NCI-H2196 treated with DMSO at 0.1 percent for 48 hours (cell line): ENCODE results near the gene SUPT5H.

ENCODE experiments used
- DNase-seq: peaks from one replicate; lab custom pipeline; 2025; ENCODE audit not compliant: unreplicated experiment; lab: John Stamatoyannopoulos, UW

The SUPT5H gene

DNA sequence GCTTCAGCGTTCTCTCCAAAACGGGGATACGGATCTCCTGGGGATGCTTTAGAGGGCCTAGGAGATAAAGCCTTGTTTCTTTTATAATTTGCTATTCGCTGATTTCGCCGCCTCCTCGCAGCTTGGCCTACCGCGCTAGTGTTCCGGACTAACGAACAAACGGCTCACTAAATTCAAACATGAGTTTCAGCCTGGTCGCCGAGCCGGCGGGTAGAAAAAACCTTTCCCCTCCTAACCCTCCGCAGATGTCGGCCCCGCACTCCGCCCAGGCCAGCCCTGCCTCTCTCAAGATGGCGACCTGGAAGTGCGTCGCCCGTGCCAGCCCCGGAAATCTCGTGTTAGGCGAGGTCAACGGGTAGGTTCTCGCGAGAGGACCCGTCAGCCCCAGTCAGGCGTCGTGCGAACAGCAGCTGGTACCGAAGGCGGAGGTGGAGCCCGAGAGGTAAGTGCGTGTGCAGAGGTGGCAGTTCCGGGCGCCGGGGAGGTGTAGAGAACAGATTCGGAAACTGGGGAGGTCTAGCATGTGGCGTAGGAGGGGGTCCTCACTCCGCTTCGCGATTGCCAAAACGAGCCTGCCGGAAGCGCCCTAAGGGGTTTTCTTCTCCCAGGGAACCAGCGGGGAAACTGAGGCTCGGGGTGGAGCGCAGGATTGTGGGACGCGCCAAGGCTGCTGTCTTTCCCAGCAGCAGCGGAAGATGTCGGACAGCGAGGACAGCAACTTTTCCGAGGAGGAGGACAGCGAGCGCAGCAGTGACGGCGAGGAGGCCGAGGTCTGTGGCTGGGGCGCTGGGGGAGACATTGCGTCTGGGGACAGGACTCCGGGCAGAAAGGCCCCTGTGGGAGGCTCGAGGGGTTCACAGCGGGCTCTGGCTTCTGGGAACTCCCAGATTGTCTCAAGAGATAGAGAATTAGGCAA, at the start of gene SUPT5H:
Gene SUPT5H (plus strand): TSS at position 387 of the 916 bp plus-strand sequence. CDS start 309 bp downstream, at position 696.
- DNase-seq: peak; percentile 94

DNA sequence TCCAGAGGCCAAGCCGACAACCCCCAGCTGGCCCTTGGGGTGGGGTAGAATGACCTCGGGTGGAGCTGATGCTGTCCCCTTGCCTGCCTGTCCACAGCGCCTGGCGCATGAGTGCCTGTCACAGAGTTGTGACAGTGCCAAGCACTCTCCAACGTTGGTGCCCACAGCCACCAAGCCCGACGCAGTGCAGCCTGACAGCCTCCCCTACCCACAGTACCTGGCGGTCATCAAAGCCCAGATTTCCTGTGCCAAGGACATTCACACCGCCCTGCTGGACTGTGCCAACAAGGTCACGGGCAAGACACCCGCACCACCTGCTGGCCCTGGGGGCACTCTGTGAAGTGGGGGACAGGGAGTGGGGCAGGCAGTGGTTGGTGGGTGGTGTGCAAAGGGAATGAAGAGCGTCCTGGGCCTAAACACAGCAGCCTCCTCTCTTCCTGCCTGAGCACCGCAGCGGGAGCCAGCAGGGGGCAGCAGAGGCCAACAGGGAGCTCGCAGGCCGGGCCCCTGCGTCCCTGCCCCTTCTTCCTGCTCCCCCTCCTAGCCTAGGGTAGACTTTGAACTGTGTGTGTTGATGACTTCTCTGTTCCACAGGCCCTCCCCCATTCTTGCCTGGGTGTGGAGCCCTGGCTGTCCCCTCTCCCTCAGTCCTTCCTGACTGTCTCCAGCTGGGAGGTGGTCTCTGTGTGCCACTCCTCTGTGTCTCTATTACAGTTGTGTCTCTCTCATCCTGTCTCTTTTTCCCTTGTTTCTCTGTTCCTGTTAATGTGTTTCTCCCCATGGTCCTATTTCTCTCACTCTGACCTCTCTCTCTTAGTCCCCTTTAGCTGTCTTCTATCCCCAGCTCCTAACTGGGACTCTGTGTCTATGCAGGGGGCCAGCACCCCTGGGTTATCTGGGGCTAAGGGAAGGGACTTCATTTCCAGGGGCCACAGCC, 47.8 kb upstream of the SUPT5H start:
- DNase-seq: peak; percentile 62

DNA sequence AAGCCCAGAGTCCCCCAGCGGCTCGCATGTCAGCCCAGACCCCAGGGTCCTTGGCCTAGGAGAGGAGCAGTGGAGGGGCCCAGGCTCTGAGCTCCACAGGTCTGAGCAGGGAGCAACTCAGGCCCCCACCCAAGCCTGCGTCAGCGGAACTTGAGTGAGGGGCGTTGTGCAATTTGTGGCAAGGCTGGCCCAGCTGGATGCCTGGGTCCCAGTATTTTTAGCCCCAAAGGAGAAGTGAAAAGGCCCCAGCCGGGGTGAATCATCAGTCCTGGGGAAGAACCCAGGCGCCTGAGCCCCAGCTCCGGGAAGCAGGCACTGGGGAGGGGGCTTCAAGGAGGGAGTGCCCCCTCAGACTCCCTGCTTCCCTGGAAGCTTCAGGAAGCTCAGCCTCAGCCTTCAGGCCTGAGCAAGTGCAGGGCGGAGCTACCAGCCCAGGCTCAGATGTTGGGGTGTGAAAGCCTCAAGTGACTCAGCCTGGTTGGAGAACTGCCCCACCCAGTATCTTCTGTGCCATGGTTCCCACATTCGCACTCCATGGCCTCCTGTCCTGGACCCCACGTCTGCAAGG, 47.0 kb upstream of the SUPT5H start:
- no peak for DNase-seq

DNA sequence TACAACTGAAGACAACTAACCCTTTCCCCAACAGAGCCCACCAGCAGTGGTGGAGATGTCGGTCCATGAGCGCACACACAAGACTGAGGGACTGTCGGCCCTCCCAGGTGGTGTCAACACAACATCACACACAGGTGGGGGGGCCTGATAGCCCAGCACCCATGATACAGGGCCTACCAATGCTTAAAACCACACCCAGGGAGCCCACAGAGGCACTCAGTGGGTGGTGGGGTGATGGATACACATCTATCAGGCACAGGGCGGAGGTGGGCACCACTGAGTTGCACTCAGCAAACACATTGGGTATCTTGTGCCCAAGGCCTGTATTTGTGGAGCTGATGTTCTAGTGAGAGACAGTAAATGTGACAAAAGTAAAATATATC, 45.7 kb upstream of the SUPT5H start:
- no peak for DNase-seq

DNA sequence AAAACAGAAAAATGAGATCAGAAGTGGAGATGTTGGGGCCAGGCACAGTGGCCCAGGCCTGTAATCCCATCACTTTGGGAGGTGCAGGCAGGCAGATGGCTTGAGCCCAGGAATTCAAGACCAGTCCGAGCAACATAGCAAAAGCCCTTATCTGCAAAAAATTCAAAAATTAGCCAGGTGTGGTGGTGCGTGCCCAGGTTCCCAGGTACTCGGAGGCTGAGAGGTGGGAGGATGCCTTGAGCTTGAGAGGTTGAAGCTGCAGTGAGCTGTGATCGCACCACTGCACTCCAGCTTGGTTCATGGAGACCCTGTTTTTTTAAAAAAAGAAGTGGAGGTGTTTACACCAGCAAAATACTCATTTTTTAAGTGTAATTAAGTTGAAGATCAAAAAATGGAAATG, 45.3 kb upstream of the SUPT5H start:
- no peak for DNase-seq

DNA sequence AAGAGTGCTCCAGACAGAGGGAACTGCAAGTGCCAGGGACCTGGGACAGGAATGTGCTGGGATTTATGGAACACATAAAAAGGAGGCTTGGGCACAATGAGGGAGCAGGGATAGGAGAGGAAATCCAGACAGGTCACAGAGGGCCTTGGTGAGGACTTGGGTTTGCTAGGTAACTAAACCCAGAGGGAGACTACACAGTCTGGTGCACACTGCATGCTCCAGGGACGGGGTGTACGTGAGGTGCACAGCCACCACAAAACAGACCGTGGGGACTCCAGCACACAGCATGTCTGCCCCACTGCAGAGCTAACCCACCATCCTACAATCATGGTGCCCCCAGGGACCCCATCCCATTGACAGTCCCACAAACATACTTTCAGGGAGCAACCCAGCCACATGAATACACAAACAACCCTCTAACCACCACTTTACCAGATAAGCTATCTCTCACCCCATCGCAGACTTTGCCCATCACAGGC, 44.3 kb upstream of the SUPT5H start:
- DNase-seq: no peak

DNA sequence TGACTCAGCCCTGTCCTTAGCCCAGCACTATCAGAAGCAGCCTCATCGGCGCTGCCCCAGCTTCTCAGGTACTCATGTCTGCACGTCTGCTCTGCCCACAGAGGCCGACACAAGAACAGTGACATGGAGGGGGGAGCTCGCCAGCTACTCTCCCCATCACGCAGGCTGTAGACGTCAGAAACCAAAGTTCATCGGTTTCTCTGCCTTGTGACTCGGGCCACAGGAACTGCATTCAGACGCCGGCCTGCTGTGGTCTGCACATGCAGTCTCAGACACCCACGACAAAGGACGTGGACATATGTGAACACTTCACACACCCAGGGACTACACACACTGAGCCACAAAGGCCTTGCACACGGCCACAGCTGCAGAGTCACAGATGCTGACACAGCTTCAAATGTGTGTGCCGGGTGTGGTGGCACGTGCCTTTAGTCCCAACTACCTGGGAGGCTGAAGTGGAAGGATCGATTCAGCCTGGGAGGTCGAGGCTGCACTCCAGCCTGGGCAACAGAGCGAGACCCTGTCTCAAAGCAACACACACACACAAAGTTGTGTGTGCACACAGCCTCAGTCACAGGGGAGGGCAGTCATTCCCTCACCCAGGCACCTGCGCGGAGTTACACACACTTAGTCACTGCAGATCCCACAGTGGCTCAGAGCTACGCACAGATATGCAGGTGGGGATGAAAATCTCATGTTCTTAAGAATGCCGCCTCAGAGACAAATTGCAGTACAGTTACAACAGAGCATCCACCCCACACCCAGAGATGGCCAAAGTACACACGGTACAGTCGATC, 43.6 kb upstream of the SUPT5H start:
- DNase-seq: no peak

DNA sequence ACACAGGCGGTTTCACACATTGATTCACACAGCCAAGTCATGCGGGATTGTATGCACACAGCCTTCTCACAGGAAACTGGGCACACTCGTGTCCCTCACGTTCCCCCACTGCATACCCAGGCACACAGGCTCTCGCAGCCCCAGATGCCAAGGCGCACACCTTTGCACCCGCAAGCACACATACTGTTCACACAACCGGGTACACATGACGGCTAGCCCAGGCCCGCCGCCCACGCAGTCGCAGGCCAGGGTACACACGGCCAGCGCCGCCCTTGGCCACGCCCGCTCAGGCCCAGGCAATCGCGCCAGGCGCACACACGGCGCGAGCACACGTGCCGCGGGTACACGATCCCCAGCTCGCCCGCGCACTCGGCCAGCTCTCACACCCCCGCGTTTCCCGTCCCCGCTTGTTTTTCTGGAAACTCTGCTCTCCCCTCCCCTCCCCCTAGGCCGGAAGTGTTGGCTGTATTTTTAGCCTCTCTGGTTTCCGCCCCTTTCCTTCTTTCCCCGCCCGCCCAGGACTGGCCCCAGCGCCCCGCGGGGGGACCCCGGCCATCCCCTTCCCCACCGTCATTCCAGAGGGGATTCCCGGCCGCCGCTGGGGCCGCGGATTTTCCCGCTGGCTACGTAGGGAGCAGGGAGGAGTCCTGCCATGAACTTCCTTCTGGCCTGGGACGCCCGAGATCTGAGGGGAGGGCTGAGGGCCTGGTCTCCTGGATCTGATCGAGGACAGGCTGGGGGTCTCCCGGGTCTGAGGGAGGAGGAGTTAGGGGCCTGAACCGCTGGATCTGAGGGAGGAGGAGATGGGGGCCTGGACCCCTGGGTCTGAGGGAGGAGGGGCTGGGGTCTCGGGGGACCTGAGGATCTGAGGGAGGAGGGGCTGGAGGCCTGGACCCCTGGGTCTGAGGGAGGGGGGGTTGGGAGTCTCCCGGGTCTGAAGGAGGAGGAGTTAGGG, 42.8 kb upstream of the SUPT5H start:
- peak; percentile 73 for DNase-seq

DNA sequence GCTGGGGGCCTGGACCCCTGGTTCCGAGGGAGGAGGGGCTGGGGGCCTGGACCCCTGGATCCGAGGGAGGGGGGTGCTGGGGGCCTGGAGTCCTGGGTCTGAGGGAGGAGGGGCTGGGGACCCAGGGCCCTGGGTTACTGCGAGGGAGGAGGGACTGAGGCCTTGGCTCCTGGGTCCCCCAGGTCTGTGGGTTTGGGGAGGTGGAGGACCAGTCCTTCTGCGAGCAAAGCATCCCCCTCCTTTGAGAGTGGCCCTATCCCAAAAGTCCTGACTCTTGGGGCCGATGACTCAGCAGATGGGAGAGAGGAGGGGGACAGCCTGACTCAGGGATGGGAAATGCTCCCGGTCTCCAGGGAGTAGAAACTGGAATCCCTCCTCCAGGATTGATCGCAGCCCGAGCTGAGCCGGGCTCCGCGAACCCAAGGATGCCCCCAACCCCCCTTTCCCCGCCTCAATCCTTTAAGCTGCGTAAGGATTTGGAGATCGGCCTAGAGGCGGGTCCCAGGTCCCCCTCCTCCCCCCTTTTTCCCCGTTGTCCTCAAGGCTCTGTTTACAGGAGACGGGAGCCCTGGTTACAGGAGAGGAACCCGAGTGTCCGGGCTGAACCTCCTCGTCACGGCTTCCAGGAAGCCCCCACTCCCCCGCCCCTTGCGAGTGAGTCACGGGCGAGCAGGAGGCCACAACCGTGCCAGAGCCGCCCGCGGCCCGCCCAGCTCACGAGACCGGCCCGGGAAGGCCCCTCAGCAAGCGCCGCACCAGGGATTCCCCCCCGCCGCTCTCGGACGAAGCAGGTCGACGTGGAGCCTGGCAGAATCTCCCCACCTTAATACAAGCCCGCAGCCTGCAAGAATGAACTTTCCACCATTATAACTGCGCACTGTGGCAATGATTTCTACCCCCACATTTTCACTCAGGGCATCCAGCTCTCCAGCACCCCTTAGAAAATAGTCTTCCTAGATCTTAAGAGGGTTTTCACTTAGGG, 41.8 kb upstream of the SUPT5H start:
- no peak for DNase-seq

DNA sequence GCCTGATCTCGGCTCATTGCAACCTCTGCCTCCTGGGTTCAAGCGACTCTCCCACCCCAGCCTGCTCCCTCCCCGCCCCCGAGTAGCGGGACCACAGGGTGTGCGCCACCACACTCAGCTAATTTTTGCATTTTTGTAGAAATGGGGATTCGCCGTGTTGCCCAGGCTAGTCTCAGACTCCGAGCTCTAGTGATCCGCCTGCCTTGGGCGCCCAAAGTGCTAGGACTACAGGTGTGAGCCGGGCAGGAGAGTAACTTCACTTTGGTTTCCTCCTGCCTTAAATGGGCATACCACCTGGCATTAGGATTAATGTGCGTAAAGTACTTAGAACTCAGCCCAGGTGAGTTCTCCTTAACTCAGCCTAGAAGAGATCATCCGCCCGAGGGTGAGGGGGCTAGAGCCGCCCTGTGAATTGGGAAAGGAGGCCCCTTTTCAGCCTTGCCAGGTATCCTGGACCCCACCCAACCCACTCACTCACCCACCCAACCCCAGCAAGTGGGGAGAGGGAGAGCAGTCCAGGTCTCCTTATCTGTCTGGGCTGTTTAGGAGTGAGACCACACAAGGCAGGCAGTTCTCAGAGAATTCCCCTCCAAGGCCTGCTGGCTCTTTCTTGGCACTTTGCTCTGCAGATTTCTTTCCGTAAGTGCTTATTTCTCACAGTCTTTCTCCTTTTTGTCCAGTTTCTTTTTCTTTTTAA, 40.0 kb upstream of the SUPT5H start:
- DNase-seq: no peak

DNA sequence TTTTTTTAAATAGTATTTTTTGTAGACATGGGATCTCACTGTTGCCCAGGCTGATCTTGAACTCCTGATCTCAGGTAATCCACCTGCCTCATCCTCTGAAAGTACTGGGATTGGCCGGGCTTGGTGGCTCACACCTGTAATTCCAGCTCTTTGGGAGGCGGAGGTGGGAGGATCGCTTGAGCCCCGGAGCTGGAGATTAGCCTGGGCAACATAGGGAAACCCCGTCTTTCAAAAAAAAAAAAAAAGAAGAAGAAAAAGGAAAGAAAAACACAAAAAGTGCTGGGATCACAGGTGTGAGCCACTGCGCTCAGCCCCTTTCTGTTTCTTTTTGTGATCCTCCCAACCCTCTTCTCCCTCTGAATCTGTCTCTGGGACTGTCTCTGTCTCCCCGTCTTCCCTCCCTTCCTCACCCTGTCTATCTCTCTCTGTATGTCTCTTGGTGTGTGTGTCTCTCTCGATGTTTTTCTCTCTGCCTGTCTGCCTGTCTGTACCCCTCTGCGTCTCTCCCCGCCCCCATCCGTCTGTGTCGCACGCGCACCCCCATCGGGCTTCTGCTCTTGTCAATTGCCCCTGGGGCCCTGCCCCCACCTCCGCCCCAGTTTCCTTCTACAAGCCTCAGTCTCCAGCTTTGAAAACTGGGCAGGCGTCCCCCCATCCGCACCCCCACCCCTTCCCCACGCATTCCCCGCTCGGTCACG, 39.3 kb upstream of the SUPT5H start:
- DNase-seq: no peak

DNA sequence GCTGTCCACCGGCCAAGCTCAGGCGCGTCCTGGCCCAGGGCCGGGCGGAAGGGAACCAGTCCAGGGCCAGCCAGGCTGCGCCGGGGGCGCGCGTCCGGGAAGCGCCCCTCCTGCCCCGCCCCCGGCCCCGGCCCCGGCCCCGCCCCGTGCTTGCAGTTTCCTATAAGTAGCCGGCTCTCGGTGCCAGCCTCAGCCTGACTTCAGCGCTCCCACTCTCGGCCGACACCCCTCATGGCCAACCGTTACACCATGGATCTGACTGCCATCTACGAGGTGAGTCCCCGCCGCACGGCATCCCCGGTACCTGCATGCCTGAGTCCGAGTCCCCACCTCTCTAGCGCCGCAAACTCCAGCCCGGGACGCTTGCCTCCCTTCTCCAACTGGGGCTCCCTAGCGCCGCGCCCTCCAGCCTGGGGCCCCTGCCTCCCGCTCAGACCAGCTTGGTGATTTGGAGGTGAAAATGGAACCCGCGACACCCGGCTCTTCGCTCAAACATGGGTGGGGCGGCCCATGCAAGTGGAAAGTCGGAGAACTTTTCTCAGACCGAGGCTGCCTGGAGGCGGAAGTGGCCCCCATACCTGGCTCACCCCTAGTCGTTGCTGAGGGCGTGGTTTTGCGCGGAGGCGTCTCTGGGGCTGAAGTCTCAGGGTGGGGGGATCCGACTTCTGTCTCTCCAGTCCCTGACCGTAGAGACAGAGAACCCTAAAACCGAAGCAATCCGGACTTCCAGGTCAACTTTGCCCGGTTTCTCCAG, 38.5 kb upstream of the SUPT5H start, which contains the start of gene ZFP36:
Gene ZFP36 (plus strand): TSS at position 192 of the 754 bp plus-strand sequence. CDS start 58 bp downstream, at position 250.
- DNase-seq: peak; percentile 49

DNA sequence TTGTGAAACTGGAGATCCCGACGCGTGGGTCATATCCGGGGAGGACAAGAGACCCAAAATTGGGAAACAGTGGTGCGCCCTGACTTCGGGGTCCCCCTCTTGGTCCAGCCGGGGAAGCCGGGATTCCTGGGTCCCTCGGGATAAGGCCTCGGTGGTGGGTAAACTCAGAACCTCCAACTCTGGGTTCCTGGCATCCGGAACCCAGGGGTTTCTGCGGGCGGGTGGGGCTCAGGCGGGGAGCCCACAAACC, 38.0 kb upstream of the SUPT5H start:
- no peak for DNase-seq

DNA sequence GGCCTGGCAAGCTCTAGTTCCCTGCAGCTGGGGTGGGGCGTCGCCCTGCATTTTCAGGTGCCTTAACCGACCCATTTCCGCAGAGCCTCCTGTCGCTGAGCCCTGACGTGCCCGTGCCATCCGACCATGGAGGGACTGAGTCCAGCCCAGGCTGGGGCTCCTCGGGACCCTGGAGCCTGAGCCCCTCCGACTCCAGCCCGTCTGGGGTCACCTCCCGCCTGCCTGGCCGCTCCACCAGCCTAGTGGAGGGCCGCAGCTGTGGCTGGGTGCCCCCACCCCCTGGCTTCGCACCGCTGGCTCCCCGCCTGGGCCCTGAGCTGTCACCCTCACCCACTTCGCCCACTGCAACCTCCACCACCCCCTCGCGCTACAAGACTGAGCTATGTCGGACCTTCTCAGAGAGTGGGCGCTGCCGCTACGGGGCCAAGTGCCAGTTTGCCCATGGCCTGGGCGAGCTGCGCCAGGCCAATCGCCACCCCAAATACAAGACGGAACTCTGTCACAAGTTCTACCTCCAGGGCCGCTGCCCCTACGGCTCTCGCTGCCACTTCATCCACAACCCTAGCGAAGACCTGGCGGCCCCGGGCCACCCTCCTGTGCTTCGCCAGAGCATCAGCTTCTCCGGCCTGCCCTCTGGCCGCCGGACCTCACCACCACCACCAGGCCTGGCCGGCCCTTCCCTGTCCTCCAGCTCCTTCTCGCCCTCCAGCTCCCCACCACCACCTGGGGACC, 37.6 kb upstream of the SUPT5H start:
- no peak for DNase-seq

DNA sequence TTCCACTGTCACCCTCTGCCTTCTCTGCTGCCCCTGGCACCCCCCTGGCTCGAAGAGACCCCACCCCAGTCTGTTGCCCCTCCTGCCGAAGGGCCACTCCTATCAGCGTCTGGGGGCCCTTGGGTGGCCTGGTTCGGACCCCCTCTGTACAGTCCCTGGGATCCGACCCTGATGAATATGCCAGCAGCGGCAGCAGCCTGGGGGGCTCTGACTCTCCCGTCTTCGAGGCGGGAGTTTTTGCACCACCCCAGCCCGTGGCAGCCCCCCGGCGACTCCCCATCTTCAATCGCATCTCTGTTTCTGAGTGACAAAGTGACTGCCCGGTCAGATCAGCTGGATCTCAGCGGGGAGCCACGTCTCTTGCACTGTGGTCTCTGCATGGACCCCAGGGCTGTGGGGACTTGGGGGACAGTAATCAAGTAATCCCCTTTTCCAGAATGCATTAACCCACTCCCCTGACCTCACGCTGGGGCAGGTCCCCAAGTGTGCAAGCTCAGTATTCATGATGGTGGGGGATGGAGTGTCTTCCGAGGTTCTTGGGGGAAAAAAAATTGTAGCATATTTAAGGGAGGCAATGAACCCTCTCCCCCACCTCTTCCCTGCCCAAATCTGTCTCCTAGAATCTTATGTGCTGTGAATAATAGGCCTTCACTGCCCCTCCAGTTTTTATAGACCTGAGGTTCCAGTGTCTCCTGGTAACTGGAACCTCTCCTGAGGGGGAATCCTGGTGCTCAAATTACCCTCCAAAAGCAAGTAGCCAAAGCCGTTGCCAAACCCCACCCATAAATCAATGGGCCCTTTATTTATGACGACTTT, 36.8 kb upstream of the SUPT5H start:
- peak; percentile 26 for DNase-seq
